Measurements from ENCODE around the gene KL.

The KL gene

GRCh38 chr13:33112766-33113165 lies 96.5 kb downstream of the KL start:
- peak; percentile 47 for DNase-seq (ENCODE audit: low read depth)

GRCh38 chr13:33114146-33114545 lies 97.9 kb downstream of the KL start:
- DNase-seq (ENCODE audit: low read depth) = no peak

GRCh38 chr13:33115274-33115673 lies 99.1 kb downstream of the KL start:
- no peak for DNase-seq (ENCODE audit: low read depth)

Data from fibroblast of gingiva (primary cell).